GM18526 (cell line): ENCODE results near the gene SHISA9.

ENCODE experiments used
- POLR2A ChIP-seq: IDR thresholded peaks from 3 replicates; pipeline ENCODE4 v1.6.1; 2011; ENCODE audit not compliant: insufficient read length; ENCODE audit errors: extremely low read depth

The SHISA9 gene

GRCh38 chr16:12976496-12976895 is 75.1 kb downstream of the SHISA9 start:
- TF ChIP-seq POLR2A: no peak

- no peak for TF ChIP-seq POLR2A
These were observed 75.5 kb downstream of the SHISA9 start for GRCh38 chr16:12976936-12977335.

- no peak for TF ChIP-seq POLR2A
These were observed 84.1 kb downstream of the SHISA9 start for GRCh38 chr16:12985516-12985915.

GRCh38 chr16:12988071-12988470 is 86.7 kb downstream of the SHISA9 start:
- no peak for TF ChIP-seq POLR2A

GRCh38 chr16:12992066-12992465 is 90.7 kb downstream of the SHISA9 start:
- no peak for TF ChIP-seq POLR2A

GRCh38 chr16:12994402-12994801 is 93.0 kb downstream of the SHISA9 start:
- no peak for TF ChIP-seq POLR2A

GRCh38 chr16:12995721-12996372 is 94.4 kb downstream of the SHISA9 start:
- TF ChIP-seq POLR2A: no peak

- no peak for TF ChIP-seq POLR2A
These were observed 97.1 kb downstream of the SHISA9 start for GRCh38 chr16:12998361-12999085.

GRCh38 chr16:12999368-12999767 is 98.0 kb downstream of the SHISA9 start:
- no peak for TF ChIP-seq POLR2A

GRCh38 chr16:13005721-13006247 is 104.4 kb downstream of the SHISA9 start:
- no peak for TF ChIP-seq POLR2A

GRCh38 chr16:13012601-13013000 is 111.2 kb downstream of the SHISA9 start:
- no peak for TF ChIP-seq POLR2A

- no peak for TF ChIP-seq POLR2A
These were observed 111.6 kb downstream of the SHISA9 start for GRCh38 chr16:13013043-13013442.

GRCh38 chr16:13014476-13014875 is 113.1 kb downstream of the SHISA9 start:
- TF ChIP-seq POLR2A: no peak

GRCh38 chr16:13018026-13018425 is 116.6 kb downstream of the SHISA9 start:
- no peak for TF ChIP-seq POLR2A

GRCh38 chr16:13021996-13022395 is 120.6 kb downstream of the SHISA9 start:
- TF ChIP-seq POLR2A: no peak

GRCh38 chr16:13029786-13030185 is 128.4 kb downstream of the SHISA9 start:
- no peak for TF ChIP-seq POLR2A

- TF ChIP-seq POLR2A: no peak
These were observed 129.4 kb downstream of the SHISA9 start for GRCh38 chr16:13030769-13031168.

- TF ChIP-seq POLR2A: no peak
These were observed 131.5 kb downstream of the SHISA9 start for GRCh38 chr16:13032911-13033310.
